RWPE1 (cell line): ENCODE measurements around the gene PMS1.
A peak's percentile ranks its signal among the peaks of the same experiment; 100 is the strongest.

ENCODE experiments used
- CTCF ChIA-PET: fragments of 350-600 bp; sonication (Branson Sonifier 250); formaldehyde crosslinking; extraction: SDS; loops from one replicate; lab custom pipeline; 2021; lab: Yijun Ruan, JAX
- POLR2A ChIA-PET: fragments of 400-600 bp; formaldehyde crosslinking; extraction: SDS; loops from one replicate; lab custom pipeline; 2020; ENCODE audit warnings: antibody characterized with exemption; ENCODE audit not compliant: low non-redundant PET; lab: Yijun Ruan, JAX
- DNase-seq: peaks from one replicate; pipeline ENCODE4 v3.0.0; 2012; ENCODE audit warnings: low spot score
- H3K27ac ChIP-seq: fragments of 450-650 bp; 2 replicates; pipeline ENCODE4 v1.5.1; 2017
- TF ChIP-seq, protein P1 (sequence below): fragments of 450-650 bp; conservative IDR thresholded peaks from 2 replicates; pipeline ENCODE4 v1.5.1; 2017; ENCODE audit warnings: low read depth, mild to moderate bottlenecking

Gene PMS1

DNA sequence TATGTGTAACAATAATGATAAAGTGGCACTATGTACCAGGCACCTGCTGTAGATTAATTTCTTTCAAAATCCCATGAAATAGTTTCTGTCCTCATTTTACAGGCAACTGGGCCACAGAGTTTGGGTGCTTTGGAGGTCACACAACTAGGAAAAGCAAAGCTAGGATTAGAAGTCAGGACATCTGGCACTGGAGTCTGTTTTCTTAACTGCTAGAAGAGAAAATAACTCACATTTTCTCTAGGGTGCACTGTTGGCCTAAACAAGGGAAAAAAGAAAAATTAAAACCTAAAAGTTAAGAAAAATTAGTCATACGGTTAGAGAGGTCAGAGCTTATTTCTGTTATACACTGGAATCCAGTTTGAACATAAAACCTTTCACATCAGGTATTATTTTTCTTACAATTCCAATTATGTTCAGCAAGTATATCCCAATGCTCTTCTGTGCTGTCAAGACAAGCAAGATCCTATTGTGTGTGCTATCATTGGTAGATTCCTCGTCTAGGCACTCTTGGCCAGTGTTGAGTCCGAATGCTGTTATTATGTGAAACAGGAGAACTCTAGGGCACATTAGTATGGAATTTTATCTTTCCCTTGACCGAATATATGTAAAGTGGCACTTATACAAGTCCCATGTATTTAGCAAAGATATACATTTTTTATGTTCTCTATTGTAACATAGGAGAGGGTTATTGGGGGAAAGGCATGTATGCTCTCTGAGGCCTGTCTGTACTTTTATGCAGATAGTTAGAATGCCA is 20.2 kb upstream of the PMS1 start:
- no peak for DNase-seq
- H3K27ac ChIP-seq = no peak overlapping the region
- ChIA-PET CTCF (interaction anchor here (0.6 to 0.9 kb wide), 2 partner anchors 103 to 563 kb away, joined by 3 to 5 read pairs; no protein-coding TSS in a partner anchor), POLR2A (interaction anchor here (0.8 kb wide), 1 partner anchor 280 kb away, joined by 8 read pairs; no protein-coding TSS in a partner anchor)
- TF ChIP-seq, protein P1, sequence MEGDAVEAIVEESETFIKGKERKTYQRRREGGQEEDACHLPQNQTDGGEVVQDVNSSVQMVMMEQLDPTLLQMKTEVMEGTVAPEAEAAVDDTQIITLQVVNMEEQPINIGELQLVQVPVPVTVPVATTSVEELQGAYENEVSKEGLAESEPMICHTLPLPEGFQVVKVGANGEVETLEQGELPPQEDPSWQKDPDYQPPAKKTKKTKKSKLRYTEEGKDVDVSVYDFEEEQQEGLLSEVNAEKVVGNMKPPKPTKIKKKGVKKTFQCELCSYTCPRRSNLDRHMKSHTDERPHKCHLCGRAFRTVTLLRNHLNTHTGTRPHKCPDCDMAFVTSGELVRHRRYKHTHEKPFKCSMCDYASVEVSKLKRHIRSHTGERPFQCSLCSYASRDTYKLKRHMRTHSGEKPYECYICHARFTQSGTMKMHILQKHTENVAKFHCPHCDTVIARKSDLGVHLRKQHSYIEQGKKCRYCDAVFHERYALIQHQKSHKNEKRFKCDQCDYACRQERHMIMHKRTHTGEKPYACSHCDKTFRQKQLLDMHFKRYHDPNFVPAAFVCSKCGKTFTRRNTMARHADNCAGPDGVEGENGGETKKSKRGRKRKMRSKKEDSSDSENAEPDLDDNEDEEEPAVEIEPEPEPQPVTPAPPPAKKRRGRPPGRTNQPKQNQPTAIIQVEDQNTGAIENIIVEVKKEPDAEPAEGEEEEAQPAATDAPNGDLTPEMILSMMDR = no peak

DNA sequence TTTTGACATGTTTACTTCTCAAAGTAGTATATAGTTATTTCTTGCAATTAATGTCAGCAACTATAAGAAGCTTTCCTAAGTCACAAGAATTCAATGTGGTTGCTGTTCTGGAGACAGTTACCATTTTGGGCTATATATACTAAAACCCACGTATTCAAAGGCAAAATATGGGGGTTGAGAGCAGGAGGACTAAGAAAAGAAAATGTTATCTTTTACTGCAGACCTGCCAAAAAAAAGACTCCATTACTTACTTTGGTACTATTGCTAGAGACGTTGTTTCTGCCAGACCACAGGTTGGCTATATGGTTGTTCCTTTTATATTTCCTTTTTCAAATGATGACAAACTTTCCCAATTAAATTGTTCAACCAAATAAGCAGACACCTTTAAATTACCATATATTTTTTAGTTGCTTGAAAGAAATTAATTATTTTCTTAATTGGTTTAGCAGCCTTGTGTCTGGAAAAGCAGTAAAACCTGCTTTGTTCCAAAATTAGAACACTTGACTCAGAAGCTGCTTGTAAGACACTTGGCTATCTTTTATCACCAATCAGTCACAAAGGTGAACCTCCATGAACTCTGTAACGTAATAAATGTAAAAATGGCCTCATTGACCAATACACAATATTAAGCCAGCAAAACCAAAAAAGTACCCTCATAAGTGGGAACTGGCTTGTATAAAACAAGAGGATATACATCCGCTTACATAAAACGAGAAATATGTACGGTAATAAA is 13.5 kb upstream of the PMS1 start:
- CTCF ChIA-PET = interaction anchor here (1.1 kb wide), 1 partner anchor 8 kb away, joined by 3 read pairs; the partner anchor contains the start of gene OSGEPL1
- POLR2A ChIA-PET = no interaction called here
- TF ChIP-seq, protein P1 = no peak
- no peak overlapping the region for H3K27ac ChIP-seq
- DNase-seq = no peak

DNA sequence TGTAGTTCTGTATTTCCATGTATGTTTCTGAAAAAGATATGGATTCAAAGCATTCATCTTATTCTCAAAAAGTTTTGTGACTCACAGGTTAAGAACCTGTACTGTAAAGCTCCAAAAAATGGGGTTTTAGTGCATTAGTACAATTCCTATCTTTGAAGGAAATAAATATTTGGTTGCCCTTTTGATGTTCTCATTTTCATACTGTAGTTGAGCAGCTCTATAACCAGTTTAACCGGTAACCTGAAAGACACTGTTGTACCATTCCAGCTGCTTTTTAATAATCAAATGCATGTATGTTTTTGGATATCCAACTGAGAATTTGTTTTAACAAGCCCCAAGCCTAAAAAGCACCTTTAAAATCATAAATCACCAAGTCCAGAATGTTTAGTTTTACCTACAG is 12.0 kb upstream of the PMS1 start:
- CTCF ChIA-PET = interaction anchor here (1.1 kb wide), 1 partner anchor 10 kb away, joined by 3 read pairs; the partner anchor contains the start of gene OSGEPL1
- POLR2A ChIA-PET = no interaction called here
- no peak overlapping the region for H3K27ac ChIP-seq
- DNase-seq = no peak
- TF ChIP-seq, protein P1 = no peak

DNA sequence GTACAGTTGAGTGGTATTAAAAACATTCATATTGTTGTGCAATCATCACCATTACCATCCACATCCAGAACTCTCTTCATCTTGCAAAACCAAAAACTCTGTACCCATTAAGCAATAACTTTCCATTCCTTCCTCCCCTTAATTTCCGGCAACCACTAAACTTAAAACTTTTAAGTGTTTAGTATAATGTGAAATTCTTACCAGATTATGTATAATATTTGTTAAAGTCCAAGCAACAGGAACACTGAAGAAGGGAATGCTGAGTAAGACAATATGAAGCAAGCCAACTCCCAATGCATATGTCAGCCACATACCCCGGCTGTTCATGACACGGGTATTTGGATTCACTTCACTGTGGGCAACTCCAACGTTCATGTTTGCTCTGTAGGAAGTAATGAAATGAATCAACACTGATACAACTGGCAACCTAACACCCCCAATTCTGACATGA is 2.0 kb upstream of the PMS1 start:
- ChIA-PET CTCF (no interaction called here), POLR2A (no interaction called here)
- TF ChIP-seq, protein P1 = no peak
- DNase-seq = no peak
- H3K27ac ChIP-seq = no peak overlapping the region

DNA sequence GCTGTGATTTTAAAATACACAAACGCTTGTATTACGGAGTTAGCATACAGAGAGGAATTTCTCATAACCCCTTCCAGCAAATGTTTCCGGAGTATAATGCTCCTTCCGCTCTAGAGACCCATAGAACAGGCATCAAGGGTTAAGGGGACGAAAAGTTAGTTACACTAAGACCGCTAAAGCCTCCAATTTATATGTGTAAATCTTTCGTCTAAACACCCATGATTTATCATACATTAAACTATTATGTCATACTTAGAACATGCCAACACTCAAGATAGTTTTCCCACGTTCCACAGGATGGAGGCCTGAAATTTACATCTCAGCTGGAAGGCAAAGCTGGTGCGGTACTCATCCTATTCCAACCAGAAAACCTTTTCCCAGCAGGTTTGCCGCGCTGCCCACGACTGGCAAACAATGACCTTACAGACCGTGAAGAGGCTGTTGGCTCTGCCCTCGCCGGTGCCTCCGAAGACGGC is 761 bp upstream of the PMS1 start:
- ChIA-PET CTCF (interaction anchor here (0.6 to 0.7 kb wide), 2 partner anchors 21 to 53 kb away, joined by 3 to 5 read pairs; partner anchors contain the start of gene OSGEPL1), POLR2A (interaction anchor here (1.0 kb wide), 1 partner anchor 21 kb away, joined by 3 read pairs; the partner anchor contains the start of gene OSGEPL1)
- H3K27ac ChIP-seq = peak overlapping the region; percentile 92
- TF ChIP-seq, protein P1 = no peak
- peak; percentile 24 for DNase-seq
